Urothelium cell line (cell line): ENCODE measurements around the gene ERFL.
A peak's percentile ranks its signal among the peaks of the same experiment; 100 is the strongest.

Experiments
- DNase-seq: peaks from one replicate; pipeline ENCODE4 v3.0.0; 2011; ENCODE audit warnings: low spot score, mixed read lengths
- FAIRE-seq: peaks from 2 replicates; lab custom pipeline; 2011; peaks lifted over from hg19 to GRCh38; lab: Jason Lieb, UNC

The ERFL gene

GRCh38 chr19:41861116-41861768 is 67.0 kb downstream of the ERFL start:
- no peak for FAIRE-seq
- no peak for DNase-seq

GRCh38 chr19:41860419-41861115 is 67.7 kb downstream of the ERFL start:
- DNase-seq (no peak), FAIRE-seq (no peak)

- DNase-seq (peak; percentile 96), FAIRE-seq (peak; percentile 46)
These were observed 68.4 kb downstream of the ERFL start, which contains the start of gene RPS19 for GRCh38 chr19:41859618-41860418. Gene RPS19 (plus strand): TSS chr19:41860255. CDS start chr19:41860775, 520 bp downstream.

- no peak for DNase-seq
- no peak for FAIRE-seq
These were observed 69.0 kb downstream of the ERFL start for GRCh38 chr19:41859213-41859617.
